NOMO-1 (cell line): Measurements from ENCODE around the gene RYR3.

Experiments
- DNase-seq, 2 experiments: peaks; one replicate each; lab custom pipeline; 2025; ENCODE audit not compliant: unreplicated experiment in 2 of 2; lab: John Stamatoyannopoulos, UW

RYR3 gene

GRCh38 chr15:33679061-33679460 is 368.3 kb downstream of the RYR3 start:
- DNase-seq, result no peak

- DNase-seq, result no peak
Observed at GRCh38 chr15:33680336-33680735, 369.6 kb downstream of the RYR3 start.

- DNase-seq, result no peak
Observed at GRCh38 chr15:33693166-33693800, 382.5 kb downstream of the RYR3 start.

- DNase-seq, result no peak
Observed at GRCh38 chr15:33698126-33698525, 387.4 kb downstream of the RYR3 start.

GRCh38 chr15:33699145-33699544 is 388.4 kb downstream of the RYR3 start:
- DNase-seq, result no peak

GRCh38 chr15:33699691-33700447 is 389.1 kb downstream of the RYR3 start:
- no peak for DNase-seq

GRCh38 chr15:33700695-33701303 is 390.0 kb downstream of the RYR3 start:
- DNase-seq, result peak; percentile 26 to 51

GRCh38 chr15:33701304-33701696 is 390.5 kb downstream of the RYR3 start:
- no peak for DNase-seq

GRCh38 chr15:33706173-33706572 is 395.4 kb downstream of the RYR3 start:
- DNase-seq, result no peak

- DNase-seq, result no peak
Observed at GRCh38 chr15:33710748-33711147, 400.0 kb downstream of the RYR3 start.

GRCh38 chr15:33716025-33716424 is 405.3 kb downstream of the RYR3 start:
- DNase-seq, result no peak

- DNase-seq, result no peak
Observed at GRCh38 chr15:33720952-33721351, 410.2 kb downstream of the RYR3 start.

- peak; percentile 72 to 95 for DNase-seq
Observed at GRCh38 chr15:33722005-33722672, 411.4 kb downstream of the RYR3 start.

GRCh38 chr15:33722673-33723015 is 411.9 kb downstream of the RYR3 start:
- no peak for DNase-seq

GRCh38 chr15:33724321-33725036 is 413.7 kb downstream of the RYR3 start:
- DNase-seq, result no peak

GRCh38 chr15:33729653-33730052 is 418.9 kb downstream of the RYR3 start:
- no peak for DNase-seq

GRCh38 chr15:33730815-33731214 is 420.0 kb downstream of the RYR3 start:
- peak; percentile 36 to 61 for DNase-seq

- no peak for DNase-seq
Observed at GRCh38 chr15:33735143-33735542, 424.4 kb downstream of the RYR3 start.

- peak in 1 of 2 experiments; percentile 17 for DNase-seq
Observed at GRCh38 chr15:33735637-33736247, 425.0 kb downstream of the RYR3 start.
